Tibial artery (tissue), 4 donors: ENCODE measurements around the gene TMUB1.

Experiments used
- DNase-seq, 2 donors: peaks; one replicate each; pipeline ENCODE4 v3.0.0-alpha.2; 2019
- H3K27ac ChIP-seq, 2 donors: fragments of 200-600 bp; sonication (generic) in 1 of 2; 1 replicate in 1 of 2; 2 replicates in 1 of 2; pipeline ENCODE4 v1.5.1; 2018 to 2019; ENCODE audit warnings: mild to moderate bottlenecking in 1 of 2
- H3K27me3 ChIP-seq, 2 donors: fragments of 200-600 bp; sonication (generic) in 1 of 2; one replicate each; pipeline versions ENCODE4 v1.5.1 to v1.6.0; 2016 to 2019
- H3K36me3 ChIP-seq, 3 donors: fragments of 200-600 bp; sonication (generic) in 2 of 3; one replicate each; pipeline ENCODE4 v1.5.1; 2016 to 2019; ENCODE audit warnings: mild to moderate bottlenecking in 2 of 3
- H3K4me1 ChIP-seq, 4 donors: fragments of 200-600 bp; sonication (generic) in 2 of 4; 1 replicate in 3 of 4; 2 replicates in 1 of 4; pipeline ENCODE4 v1.5.1; 2016 to 2019
- H3K4me3 ChIP-seq, 2 donors: fragments of 200-600 bp; sonication (generic) in 1 of 2; 1 replicate in 1 of 2; 2 replicates in 1 of 2; pipeline ENCODE4 v1.5.1; 2018 to 2019; ENCODE audit warnings: mild to moderate bottlenecking in 2 of 2
- H3K9me3 ChIP-seq, 3 donors: fragments of 200-600 bp; sonication (generic) in 1 of 3; one replicate each; pipeline ENCODE4 v1.5.1; 2016 to 2019
- CTCF ChIP-seq, 2 experiments: fragments of 200-600 bp in 1 of 2; fragments of 450-650 bp in 1 of 2; IDR thresholded peaks; one replicate each; pipeline ENCODE4 v1.5.1; 2017 to 2019; ENCODE audit warnings: antibody characterized with exemption in 2 of 2, mild to moderate bottlenecking in 1 of 2, moderate library complexity in 1 of 2
- intact Hi-C: fragments of 100-400 bp; cut with DNase I; formaldehyde crosslinking; loops from one replicate; pipeline ENCODE4 v1.15.0; 2023; ENCODE audit warnings: low total_unique reads

Gene TMUB1

DNA sequence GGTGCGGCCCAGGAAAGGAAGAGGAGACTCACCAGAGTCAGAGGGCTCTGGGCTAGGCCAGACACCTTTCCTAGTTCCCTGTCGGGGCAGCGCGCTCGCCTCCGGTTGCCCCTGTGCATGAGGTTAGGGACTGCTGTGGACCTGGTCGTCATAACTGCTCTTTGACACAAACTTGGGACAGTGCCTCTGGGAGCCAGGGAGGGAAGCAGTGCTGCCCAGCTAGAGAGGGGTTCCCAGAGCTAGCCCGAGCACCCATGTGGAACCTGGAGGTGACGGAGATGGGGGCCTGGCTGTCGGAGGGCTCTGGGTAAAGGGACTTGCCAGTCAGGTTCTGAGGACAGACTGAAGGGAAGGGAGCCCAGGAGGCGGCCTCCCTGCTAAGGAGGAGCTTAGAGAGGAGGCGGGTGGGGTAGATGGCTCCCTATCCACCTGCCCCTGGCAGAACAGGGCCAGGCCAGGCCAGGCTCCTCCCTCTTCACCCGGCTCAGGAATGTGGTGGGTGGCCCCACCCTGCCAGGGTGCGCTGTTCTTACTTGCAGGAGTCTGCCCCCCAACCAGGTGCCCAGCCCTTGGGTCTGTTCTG lies 32.6 kb upstream of the TMUB1 start:
- intact Hi-C loops: loop anchor here (10.0 kb wide), 1 partner anchor 101 kb away; no protein-coding TSS in a partner anchor
- H3K4me3 ChIP-seq: peak overlapping the region in 1 of 2 donors; percentile 30
- H3K4me1 ChIP-seq: peaks cover 0 to 23% (median 10%) of the 10 kb centered on the region in 4 donors
- no peak overlapping the region for H3K27ac ChIP-seq
- TF ChIP-seq CTCF (IDR thresholded peaks at IDR 0.05): no peak
- H3K27me3 ChIP-seq: no peaks in the 10 kb centered on the region
- no peaks in the 10 kb centered on the region for H3K9me3 ChIP-seq
- DNase-seq: no peak
- peaks cover 19 to 42% (median 41%) of the 10 kb centered on the region in 3 donors for H3K36me3 ChIP-seq

- H3K27ac ChIP-seq: no peak overlapping the region
- H3K4me3 ChIP-seq: peak overlapping the region; percentile 27 to 30
- H3K4me1 ChIP-seq: peaks cover 0 to 27% (median 11%) of the 10 kb centered on the region in 4 donors
- H3K27me3 ChIP-seq: no peaks in the 10 kb centered on the region
- no peak for TF ChIP-seq CTCF (IDR thresholded peaks at IDR 0.05)
- intact Hi-C loops: loop anchor here (10.0 kb wide), 1 partner anchor 100 kb away; no protein-coding TSS in a partner anchor
- peaks cover 12 to 35% (median 35%) of the 10 kb centered on the region in 3 donors for H3K36me3 ChIP-seq
- no peak for DNase-seq
- H3K9me3 ChIP-seq: no peaks in the 10 kb centered on the region
Measured at GRCh38 chr7:151115121-151115835, 32.0 kb upstream of the TMUB1 start.

- Histone ChIP-seq H3K27me3 (no peaks in the 10 kb centered on the region), H3K36me3 (peaks cover 6 to 27% (median 26%) of the 10 kb centered on the region in 3 donors), H3K4me3 (peak overlapping the region; percentile 27 to 30), H3K9me3 (no peaks in the 10 kb centered on the region), H3K4me1 (peaks cover 0 to 27% (median 11%) of the 10 kb centered on the region in 4 donors), H3K27ac (no peak overlapping the region)
- no peak for DNase-seq
- no peak for TF ChIP-seq CTCF (IDR thresholded peaks at IDR 0.05)
- intact Hi-C loops: loop anchor here (5.0 to 10.0 kb wide), 2 partner anchors 77 to 100 kb away; no protein-coding TSS in a partner anchor
Measured at GRCh38 chr7:151114151-151115090, 31.1 kb upstream of the TMUB1 start.

GRCh38 chr7:151113344-151114150 lies 30.3 kb upstream of the TMUB1 start:
- peaks cover 0 to 27% (median 11%) of the 10 kb centered on the region in 4 donors for H3K4me1 ChIP-seq
- H3K9me3 ChIP-seq: no peaks in the 10 kb centered on the region
- no peak for DNase-seq
- no peak for TF ChIP-seq CTCF (IDR thresholded peaks at IDR 0.05)
- H3K27ac ChIP-seq: no peak overlapping the region
- no peaks in the 10 kb centered on the region for H3K27me3 ChIP-seq
- H3K36me3 ChIP-seq: peaks cover 3 to 18% (median 18%) of the 10 kb centered on the region in 3 donors
- intact Hi-C loops: loop anchor here (5.0 to 10.0 kb wide), 2 partner anchors 76 to 99 kb away; no protein-coding TSS in a partner anchor
- no peak overlapping the region for H3K4me3 ChIP-seq
